Measurements from ENCODE around the gene ZBTB38. TPM values are rescaled to one million over a fixed set of nuclear protein-coding genes. Genes with fewer than 3 reads are reported as not detected.

ZBTB38 gene
- total RNA-seq, 1 donor from 2014 or later: 53.9 TPM

DNA sequence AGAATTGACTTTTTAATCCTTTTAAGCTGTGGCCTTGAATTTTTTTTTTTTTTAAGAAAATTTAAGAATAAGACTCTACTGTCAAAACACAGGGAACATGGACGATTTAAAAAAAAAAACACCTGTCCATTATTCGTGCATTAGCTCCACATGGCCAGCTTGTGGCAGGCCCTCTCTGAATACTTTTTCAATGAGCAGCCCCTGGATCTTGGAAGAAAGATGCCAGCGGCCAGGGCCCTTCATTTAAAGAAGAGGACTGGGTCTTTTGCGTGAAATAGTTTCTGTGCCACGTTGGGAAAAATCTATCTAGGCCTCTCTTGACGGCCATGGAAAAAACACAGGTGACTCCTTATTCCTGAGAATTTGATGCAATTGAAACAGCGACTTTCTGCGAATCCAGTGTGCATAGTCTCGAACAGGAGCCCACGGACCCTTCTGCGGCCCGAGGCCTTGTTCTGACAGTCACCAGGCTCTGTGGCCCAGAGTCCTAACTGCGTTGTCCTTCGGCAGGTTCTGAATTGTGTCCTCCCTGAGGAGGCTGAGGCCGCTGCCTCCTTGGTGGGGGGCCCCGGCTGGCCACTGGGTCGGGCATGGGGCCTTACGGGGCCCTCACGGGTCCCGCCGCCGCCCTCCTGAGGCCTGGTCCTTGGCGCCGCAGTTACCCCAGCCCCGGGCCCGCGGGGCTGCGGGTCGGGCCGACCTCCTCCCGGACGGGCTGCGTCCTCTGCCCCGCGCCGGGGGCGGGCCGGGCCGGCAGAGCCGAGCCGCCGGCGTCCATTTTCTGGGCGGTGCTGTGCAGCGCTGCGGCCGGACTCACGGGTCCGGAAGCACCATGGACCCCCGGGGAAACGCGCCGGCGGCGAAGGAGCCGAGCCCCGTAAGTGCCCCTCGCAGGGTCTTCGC lies 33.5 kb downstream of the ZBTB38 start:
- peak in 1 of 2 donors; percentile 60 for DNase-seq (ENCODE audit: low read depth in 2 of 2)

GRCh38 chr3:141402476-141403171 lies 34.3 kb downstream of the ZBTB38 start:
- peak in 1 of 2 donors; percentile 68 for DNase-seq (ENCODE audit: low read depth in 2 of 2)

GRCh38 chr3:141403576-141403975 lies 35.3 kb downstream of the ZBTB38 start:
- no peak for DNase-seq (ENCODE audit: low read depth in 2 of 2)

GRCh38 chr3:141405025-141405424 lies 36.7 kb downstream of the ZBTB38 start:
- DNase-seq (ENCODE audit: low read depth in 2 of 2): peak in 1 of 2 donors; percentile 88

- no peak for DNase-seq (ENCODE audit: low read depth in 2 of 2)
Observed at GRCh38 chr3:141405591-141405990, 37.3 kb downstream of the ZBTB38 start.

- DNase-seq (ENCODE audit: low read depth in 2 of 2): no peak
Observed at GRCh38 chr3:141406265-141406664, 38.0 kb downstream of the ZBTB38 start.

DNA sequence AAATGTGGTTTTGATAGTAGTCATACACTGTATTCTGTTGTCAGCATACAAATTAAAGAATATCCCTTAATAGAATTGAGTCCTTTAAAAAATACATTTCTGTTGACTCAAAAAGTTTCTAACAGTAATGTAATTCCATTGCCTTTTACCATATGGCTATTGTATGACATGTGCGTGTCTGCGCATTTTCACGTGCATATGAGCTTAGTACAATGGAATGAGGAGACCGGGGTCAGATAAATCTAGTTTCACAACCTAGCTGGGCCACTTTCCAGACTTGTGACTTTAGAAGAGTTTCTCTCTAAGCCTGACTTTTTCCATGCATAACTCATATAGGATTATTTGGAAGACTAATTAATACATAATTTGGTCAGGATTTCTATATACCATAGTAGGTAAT lies 38.7 kb downstream of the ZBTB38 start:
- DNase-seq (ENCODE audit: low read depth in 2 of 2): peak in 1 of 2 donors; percentile 72

GRCh38 chr3:141407825-141408224 lies 39.5 kb downstream of the ZBTB38 start:
- DNase-seq (ENCODE audit: low read depth in 2 of 2): no peak

GRCh38 chr3:141408596-141408995 lies 40.3 kb downstream of the ZBTB38 start:
- DNase-seq (ENCODE audit: low read depth in 2 of 2): no peak

- no peak for DNase-seq (ENCODE audit: low read depth in 2 of 2)
Observed at GRCh38 chr3:141409940-141410241, 41.6 kb downstream of the ZBTB38 start.

DNA sequence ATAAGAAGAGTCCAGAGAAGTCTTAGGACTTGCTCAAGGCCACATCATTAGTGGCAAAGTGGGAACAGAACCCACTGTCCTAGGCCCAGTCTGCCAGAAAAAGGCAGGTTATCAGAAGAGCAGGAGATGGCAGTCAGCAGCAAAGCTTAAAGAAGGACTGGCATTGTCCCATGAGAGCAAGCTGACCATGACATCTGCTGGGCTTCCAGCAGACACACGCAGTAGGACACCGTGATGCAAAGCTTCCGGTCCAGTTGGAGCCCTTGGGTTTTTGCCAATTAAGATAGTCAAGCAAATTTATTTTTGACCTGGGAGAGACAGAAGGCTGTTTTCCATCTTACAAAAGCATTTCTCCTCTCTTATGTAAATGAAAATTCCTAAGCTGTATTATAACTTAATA lies 42.1 kb downstream of the ZBTB38 start:
- DNase-seq (ENCODE audit: low read depth in 2 of 2): peak; percentile 84 to 86

GRCh38 chr3:141410846-141411245 lies 42.5 kb downstream of the ZBTB38 start:
- DNase-seq (ENCODE audit: low read depth in 2 of 2): peak in 1 of 2 donors; percentile 86

DNA sequence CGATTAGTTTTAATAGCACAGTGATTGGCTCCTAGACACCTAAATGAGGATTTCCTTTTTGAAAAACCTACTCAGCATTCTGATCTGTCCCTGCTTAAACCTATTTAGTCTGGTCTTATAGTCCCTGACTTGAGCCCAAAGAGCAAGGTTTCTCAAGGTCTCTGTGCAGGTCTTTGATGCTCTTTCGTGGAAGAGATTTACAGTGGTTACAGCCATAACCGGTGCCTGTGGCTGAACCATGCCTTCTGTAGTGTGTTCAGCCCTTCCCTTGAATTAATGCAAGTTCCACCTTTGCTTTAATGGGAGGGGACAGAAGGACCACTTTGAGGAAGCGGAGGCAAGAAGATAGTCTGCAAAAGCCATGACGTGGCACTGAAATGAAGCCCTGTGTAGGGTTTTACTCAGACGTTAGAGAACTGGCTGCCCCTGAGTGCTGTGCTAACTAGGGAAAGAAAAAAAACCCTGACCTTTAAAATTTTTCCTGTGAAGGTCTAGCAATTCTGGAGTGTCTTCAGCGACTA lies 43.0 kb downstream of the ZBTB38 start:
- DNase-seq (ENCODE audit: low read depth in 2 of 2): peak in 1 of 2 donors; percentile 52

GRCh38 chr3:141412087-141412935 lies 44.0 kb downstream of the ZBTB38 start:
- peak; percentile 69 to 89 for DNase-seq (ENCODE audit: low read depth in 2 of 2)

DNA sequence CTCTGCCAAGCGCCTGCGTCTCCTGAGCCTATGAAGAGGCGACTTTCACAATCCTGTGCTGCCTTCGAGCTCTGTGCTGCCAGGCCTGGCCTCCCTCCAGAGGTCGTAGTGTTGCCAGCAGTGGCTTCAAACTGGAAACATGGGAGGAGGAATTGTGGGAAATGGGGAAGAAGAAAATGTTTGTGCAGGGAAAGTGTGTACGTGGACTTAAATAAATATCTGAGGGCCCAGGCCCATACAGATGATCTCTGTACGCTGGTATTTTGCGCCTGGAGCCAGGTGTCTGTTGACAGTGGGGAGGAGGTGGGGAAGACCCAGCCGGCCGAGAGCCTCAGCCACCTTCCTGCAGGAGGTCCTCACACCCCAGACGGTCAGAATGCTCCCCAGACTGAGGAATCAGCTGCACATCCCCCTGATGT lies 44.6 kb downstream of the ZBTB38 start:
- peak; percentile 88 to 94 for DNase-seq (ENCODE audit: low read depth in 2 of 2)

DNA sequence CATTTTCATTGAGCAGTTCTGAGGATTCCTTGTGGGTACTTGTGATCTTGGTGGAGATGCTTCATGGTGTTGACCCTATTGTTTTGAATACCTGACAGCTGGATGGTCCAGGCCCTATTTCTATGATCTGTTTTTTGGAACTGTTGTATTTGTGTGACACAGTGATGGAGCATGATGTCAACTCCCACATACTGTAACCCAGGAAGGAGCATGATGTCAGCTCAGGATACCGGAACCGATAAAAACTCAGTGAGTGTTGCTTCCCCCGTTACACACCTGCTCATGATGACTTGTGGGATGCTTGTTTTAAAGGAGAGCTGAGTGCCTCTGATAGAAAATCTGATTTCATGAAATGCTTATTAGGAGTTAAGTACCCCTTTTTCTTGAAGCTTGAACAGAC lies 45.1 kb downstream of the ZBTB38 start:
- no peak for DNase-seq (ENCODE audit: low read depth in 2 of 2)

DNA sequence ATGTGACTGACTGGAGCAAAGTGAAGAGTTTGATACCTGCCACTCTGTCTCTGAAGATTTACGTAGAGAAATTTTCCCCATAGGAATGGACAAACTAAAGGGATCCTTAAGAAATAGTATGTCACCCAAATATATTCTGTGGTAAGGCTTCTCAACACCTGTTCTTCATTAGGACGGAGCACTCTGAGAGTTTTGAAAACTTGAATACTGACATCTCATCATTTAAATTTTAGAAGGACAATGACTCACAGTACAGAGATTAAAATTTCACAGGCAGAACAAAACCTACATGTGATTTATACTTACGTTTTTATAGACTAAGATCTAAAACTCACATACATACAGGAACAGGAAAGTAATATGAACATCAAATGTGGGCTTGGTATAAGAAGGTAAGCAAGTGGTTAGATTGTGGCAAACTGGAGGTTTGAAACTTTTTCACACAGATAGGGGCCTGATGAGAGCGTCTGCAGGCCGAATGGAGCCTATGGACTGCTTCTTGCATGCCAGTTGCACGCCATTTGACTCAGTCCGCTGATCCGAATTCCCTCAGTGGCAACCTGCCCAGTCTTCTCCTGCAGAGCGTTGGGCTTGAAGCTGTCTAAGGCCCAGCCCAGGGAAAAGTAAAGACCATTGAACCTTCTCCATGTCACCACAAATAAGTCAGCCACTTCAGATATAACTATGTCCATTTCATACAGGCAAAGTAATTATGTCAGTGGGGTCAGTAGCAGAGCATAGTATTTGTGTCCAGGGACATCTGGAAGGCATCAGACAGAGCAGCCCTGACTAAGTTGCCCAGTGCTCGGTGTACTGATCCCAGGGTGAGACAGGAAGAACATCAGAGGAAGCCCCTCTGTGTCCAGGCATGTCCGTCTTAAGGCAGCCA lies 45.7 kb downstream of the ZBTB38 start:
- no peak for DNase-seq (ENCODE audit: low read depth in 2 of 2)

DNA sequence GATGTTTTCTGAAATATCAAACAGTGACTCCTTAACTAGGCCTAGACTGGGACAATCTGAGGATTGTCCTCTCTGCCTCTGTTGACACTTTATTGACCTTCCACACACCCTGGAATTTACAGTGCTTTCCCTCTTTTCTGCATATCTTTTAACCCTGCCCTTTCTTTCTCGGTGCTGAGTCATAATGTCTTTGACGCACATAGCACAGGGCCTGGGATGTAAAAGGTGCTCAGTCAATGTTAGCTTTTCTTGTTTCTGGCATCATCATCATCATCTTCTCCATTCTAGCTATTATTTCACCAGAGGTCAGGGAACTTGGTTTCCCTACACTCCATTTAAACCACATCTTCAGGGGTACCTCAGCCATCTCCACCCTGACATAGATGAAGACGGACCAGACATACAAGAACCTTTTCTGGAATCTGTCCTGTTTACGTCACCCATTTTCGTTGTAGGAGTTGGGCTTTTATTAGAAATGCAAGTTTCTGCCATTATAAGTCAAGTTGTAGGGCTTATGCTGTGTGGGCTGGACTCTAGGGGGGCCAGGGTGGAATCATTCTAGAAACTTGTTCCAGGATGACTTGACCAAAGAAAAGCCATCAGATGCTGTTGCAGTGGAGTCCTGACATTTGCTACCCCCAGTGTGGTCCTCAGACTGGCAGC lies 46.6 kb downstream of the ZBTB38 start:
- DNase-seq (ENCODE audit: low read depth in 2 of 2): no peak

GRCh38 chr3:141415953-141416352 lies 47.6 kb downstream of the ZBTB38 start:
- DNase-seq (ENCODE audit: low read depth in 2 of 2): peak in 1 of 2 donors; percentile 72

Measured in dermis microvascular lymphatic vessel endothelial cell (primary cell).